Neural crest cell (in vitro differentiated cells): ENCODE data around the gene GZMM. TPM values are rescaled to one million over a fixed set of nuclear protein-coding genes. Genes with fewer than 3 reads are reported as not detected.

Source experiments
- DNase-seq: peaks from one replicate; pipeline ENCODE4 v3.0.0; 2021; ENCODE audit warnings: low read depth, mixed read lengths, low spot score
- H3K27ac Mint-ChIP-seq: one replicate; pipeline ENCODE4 v1.8.0; 2021; ENCODE audit warnings: mild to moderate bottlenecking, mixed read lengths; ENCODE audit not compliant: unreplicated experiment
- H3K27me3 Mint-ChIP-seq: 2 replicates; pipeline ENCODE4 v1.8.0; 2021; ENCODE audit warnings: low read depth, mild to moderate bottlenecking, mixed read lengths
- H3K36me3 Mint-ChIP-seq: 2 replicates; pipeline ENCODE4 v1.8.0; 2021; ENCODE audit warnings: low read depth, mild to moderate bottlenecking, mixed read lengths
- H3K4me1 Mint-ChIP-seq: 2 replicates; pipeline ENCODE4 v1.8.0; 2021; ENCODE audit warnings: mixed read lengths
- H3K4me3 Mint-ChIP-seq: one replicate; pipeline ENCODE4 v1.8.0; 2021; ENCODE audit warnings: mild to moderate bottlenecking, mixed read lengths
- H3K9me3 Mint-ChIP-seq: 2 replicates; pipeline ENCODE4 v1.8.0; 2021; ENCODE audit warnings: mixed read lengths
- CTCF ChIP-seq: fragments of 200-600 bp; sonication (generic); conservative IDR thresholded peaks from 2 replicates; pipeline ENCODE4 v1.5.0; 2021; ENCODE audit warnings: antibody characterized with exemption, mild to moderate bottlenecking
- total RNA-seq: library from RNA; stranded (reverse); gene quantifications from 2 replicates; pipeline ENCODE4 v1.2.1, GENCODE V29; 2021

Gene GZMM
- total RNA-seq, 1 donor from 2014 or later: not detected

- H3K27ac Mint-ChIP-seq: peak overlapping the region; percentile 91
- DNase-seq: no peak
- H3K27me3 Mint-ChIP-seq: peaks cover 8% of the 10 kb centered on the region
- peaks cover 33% of the 10 kb centered on the region for H3K4me1 Mint-ChIP-seq
- H3K9me3 Mint-ChIP-seq: no peaks in the 10 kb centered on the region
- peak overlapping the region; percentile 94 for H3K4me3 Mint-ChIP-seq
- no peak for TF ChIP-seq CTCF
- peaks cover 3% of the 10 kb centered on the region for H3K36me3 Mint-ChIP-seq
Measured at GRCh38 chr19:508204-509150, 35.4 kb upstream of the GZMM start.

- Mint-ChIP-seq H3K36me3 (peaks cover 11% of the 10 kb centered on the region), H3K27me3 (peaks cover 5% of the 10 kb centered on the region), H3K9me3 (no peaks in the 10 kb centered on the region), H3K27ac (peak overlapping the region; percentile 92), H3K4me3 (peak overlapping the region; percentile 89), H3K4me1 (peaks cover 35% of the 10 kb centered on the region)
- peak; percentile 97 for DNase-seq
- peak; percentile 99 for TF ChIP-seq CTCF
Measured at GRCh38 chr19:510606-511100, 33.2 kb upstream of the GZMM start.

GRCh38 chr19:511101-511851 is 32.6 kb upstream of the GZMM start:
- Mint-ChIP-seq H3K27ac (peak overlapping the region; percentile 86), H3K9me3 (no peaks in the 10 kb centered on the region), H3K4me3 (peak overlapping the region; percentile 89), H3K27me3 (peaks cover 5% of the 10 kb centered on the region), H3K4me1 (peaks cover 38% of the 10 kb centered on the region), H3K36me3 (peaks cover 11% of the 10 kb centered on the region)
- DNase-seq: no peak
- TF ChIP-seq CTCF: no peak

DNA sequence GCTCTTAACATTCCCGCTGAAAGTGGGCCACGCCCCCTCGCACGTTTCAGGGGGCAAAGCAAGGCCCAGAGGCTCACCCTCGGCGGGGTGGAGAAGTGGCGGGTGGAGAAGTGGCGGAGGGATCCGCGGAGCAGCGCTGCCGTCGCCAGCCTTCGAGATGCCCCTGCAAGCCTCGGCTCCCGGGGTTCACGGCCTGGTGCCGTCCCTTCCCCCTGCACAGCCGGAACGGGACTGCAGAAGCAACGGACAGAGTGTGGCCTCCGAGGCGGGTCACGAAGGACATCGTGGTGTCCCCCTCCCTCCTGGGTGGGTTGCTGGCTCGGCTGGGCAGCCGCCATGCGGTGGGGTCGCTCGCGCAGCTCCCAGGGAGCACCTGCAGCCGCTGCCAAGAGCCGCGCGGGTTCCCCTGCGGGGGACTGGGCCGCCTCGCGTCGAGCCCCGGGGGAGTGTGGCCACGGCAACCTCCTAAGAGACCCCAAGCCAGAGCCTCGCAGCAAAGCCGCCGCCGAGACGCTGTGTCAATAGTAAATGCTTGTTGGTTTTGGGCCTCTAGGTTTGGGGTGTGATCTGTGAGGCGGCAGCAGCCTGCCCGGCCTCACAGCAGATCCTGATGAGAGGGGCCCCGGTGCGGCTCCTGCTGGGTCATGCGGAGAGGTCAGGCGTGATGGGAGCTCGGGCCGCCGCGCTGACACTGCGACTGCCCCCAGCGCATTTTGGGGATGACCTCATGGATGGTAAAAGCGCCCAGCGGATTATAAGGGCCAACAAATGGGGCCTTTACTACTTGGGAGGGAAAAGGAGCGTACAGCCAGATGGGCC is 31.1 kb upstream of the GZMM start:
- Mint-ChIP-seq H3K27ac (no peak overlapping the region), H3K4me1 (peaks cover 40% of the 10 kb centered on the region), H3K36me3 (peaks cover 14% of the 10 kb centered on the region), H3K4me3 (peak overlapping the region; percentile 76), H3K9me3 (no peaks in the 10 kb centered on the region), H3K27me3 (peaks cover 7% of the 10 kb centered on the region)
- DNase-seq: no peak
- no peak for TF ChIP-seq CTCF
